HL-60/S4 treated with retinoic acid at 250 ng/mL for 4 days and 3 days (cell line): ENCODE results near the gene BMPR1B.

Source experiments
- in situ Hi-C: fragments of 300-500 bp; cut with MboI; formaldehyde crosslinking; loops from 2 replicates; pipeline ENCODE4 v1.7.0; 2022; ENCODE audit warnings: low sequenced_read_pairs

The BMPR1B gene

GRCh38 chr4:94947681-94948108 is 189.9 kb downstream of the BMPR1B start:
- in situ Hi-C loops = no loop called here

GRCh38 chr4:94954251-94954650 is 196.5 kb downstream of the BMPR1B start:
- in situ Hi-C loops = no loop called here

- in situ Hi-C loops = no loop called here
Observed at GRCh38 chr4:94957030-94957429, 199.3 kb downstream of the BMPR1B start.

- in situ Hi-C loops = no loop called here
Observed at GRCh38 chr4:94959307-94959706, 201.6 kb downstream of the BMPR1B start.

GRCh38 chr4:94960708-94961107 is 203.0 kb downstream of the BMPR1B start:
- in situ Hi-C loops = no loop called here

- in situ Hi-C loops = no loop called here
Observed at GRCh38 chr4:94961420-94961819, 203.7 kb downstream of the BMPR1B start.

- in situ Hi-C loops = no loop called here
Observed at GRCh38 chr4:94962484-94962883, 204.7 kb downstream of the BMPR1B start.

- in situ Hi-C loops = no loop called here
Observed at GRCh38 chr4:94965852-94966251, 208.1 kb downstream of the BMPR1B start.

- in situ Hi-C loops = no loop called here
Observed at GRCh38 chr4:94968493-94968892, 210.7 kb downstream of the BMPR1B start.

GRCh38 chr4:94970650-94971049 is 212.9 kb downstream of the BMPR1B start:
- in situ Hi-C loops = no loop called here

GRCh38 chr4:94974773-94975172 is 217.0 kb downstream of the BMPR1B start:
- in situ Hi-C loops = no loop called here

GRCh38 chr4:94976371-94977011 is 218.7 kb downstream of the BMPR1B start:
- in situ Hi-C loops = no loop called here

GRCh38 chr4:94978904-94979303 is 221.1 kb downstream of the BMPR1B start:
- in situ Hi-C loops = no loop called here

- in situ Hi-C loops = no loop called here
Observed at GRCh38 chr4:94979621-94980020, 221.9 kb downstream of the BMPR1B start.

GRCh38 chr4:94995684-94996394 is 238.1 kb downstream of the BMPR1B start:
- in situ Hi-C loops = no loop called here

GRCh38 chr4:95000076-95000648 is 242.4 kb downstream of the BMPR1B start:
- in situ Hi-C loops = no loop called here

- in situ Hi-C loops = no loop called here
Observed at GRCh38 chr4:95004912-95005311, 247.2 kb downstream of the BMPR1B start.

GRCh38 chr4:95007998-95008397 is 250.2 kb downstream of the BMPR1B start:
- in situ Hi-C loops = no loop called here

GRCh38 chr4:95013236-95013635 is 255.5 kb downstream of the BMPR1B start:
- in situ Hi-C loops = no loop called here

- in situ Hi-C loops = no loop called here
Observed at GRCh38 chr4:95014068-95014467, 256.3 kb downstream of the BMPR1B start.

- in situ Hi-C loops = no loop called here
Observed at GRCh38 chr4:95017305-95018064, 259.7 kb downstream of the BMPR1B start.
